Dedifferentiated amniotic fluid mesenchymal stem cell (primary cell): ENCODE data around the gene GLRX.
"Not testable (repeated sequence)": the region's sequence is repeated elsewhere in the genome, so short reads cannot be mapped to it uniquely, and the experiment has no call there.

Source experiments
- DNase-seq: peaks from one replicate; pipeline ENCODE4 v3.0.0-alpha.2; 2016; ENCODE audit errors: extremely low spot score

Gene GLRX

DNA sequence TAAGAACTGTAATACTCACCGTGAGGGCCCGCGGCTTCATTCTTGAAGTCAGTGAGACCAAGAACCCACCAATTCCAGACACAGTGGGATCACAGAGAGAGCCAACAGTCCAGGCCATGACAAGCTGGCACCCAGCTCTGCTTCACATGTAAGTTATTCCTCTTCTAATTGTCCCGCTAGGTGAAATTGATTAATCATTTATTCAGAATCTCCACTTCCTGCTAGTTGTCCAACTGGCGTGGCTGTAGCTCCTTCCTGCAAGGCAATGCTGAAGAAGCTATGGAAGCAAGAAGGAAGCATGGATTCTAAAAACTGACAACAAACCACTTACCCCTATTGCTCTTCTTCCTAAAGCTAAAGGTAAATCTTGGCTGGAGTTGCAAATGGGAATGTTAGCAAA, 30.0 kb upstream of the GLRX start:
- no peak for DNase-seq

DNA sequence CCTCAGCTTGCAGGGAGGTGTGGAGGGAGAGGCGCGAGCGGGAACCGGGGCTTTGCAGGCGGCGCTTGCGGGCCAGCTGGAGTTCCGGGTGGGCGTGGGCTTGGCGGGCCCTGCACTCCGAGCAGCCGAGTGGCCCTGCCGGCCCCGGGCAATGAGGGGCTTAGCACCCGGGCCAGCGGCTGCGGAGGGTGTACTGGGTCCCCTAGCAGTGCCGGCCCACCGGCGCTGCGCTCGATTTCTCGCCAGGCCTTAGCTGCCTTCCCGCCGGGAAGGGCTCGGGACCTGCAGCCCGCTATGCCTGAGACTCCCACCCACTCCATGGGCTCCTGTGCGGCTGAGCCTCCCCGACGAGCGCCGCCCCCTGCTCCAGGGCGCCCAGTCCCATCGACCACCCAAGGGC, 28.6 kb upstream of the GLRX start:
- not testable (repeated sequence) for DNase-seq

DNA sequence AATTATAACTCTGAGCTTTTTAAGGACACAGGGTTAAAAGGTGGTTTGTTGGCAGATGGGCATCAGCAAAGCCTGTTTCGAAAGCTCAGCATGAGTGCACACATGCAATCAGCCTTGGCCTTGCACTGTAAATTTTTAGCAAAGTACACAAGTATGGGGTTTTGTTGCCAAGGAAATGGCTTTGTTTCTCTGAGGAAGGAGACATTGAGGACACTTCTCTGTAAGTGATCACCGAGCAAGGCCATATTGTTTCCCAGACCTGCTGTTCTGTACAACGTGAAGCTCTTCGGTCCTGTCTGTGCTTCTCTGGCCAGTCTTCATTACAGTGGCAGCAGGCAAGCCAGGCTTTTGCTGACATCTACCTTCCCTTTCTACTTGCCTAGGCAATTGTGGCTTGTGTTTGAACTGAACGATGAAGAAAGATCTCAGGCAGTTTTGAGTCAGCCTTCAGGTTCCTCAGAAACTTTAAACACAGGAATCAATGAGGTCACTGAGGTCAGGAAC, 27.9 kb upstream of the GLRX start:
- DNase-seq = no peak

DNA sequence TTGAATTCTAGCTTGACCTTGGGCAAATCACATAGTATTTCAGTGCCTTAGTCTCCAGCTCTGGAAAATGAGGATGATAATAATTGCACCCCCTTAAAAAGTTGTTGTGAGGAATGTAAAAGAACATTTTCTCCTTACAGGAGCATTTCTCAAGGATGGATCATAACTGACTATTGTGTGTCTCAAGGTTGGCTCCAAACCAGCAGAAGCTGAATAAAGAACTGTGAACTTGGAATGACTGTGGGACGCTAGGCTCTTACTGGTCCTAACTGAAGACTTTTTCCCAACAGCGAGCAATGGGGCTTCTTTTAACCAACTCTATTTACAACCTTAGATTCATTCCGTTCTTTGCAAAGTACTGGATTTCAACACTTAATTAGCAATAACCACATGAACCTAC, 26.2 kb upstream of the GLRX start:
- no peak for DNase-seq

DNA sequence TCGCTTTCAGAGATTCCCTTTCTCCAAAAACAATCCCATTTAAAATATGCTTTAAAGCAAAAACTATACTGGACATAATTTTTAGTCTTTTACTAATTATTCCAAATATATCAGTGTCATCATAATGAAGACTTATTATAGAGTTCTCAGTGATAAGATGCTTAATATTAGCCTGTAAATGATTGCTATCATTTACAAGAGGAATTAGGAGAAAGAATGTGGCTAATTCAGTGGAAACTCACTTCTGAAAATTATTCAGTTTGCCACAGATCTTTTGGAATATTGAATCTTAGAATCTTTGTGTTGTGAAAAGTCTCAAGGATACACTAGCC, 24.7 kb upstream of the GLRX start:
- no peak for DNase-seq

DNA sequence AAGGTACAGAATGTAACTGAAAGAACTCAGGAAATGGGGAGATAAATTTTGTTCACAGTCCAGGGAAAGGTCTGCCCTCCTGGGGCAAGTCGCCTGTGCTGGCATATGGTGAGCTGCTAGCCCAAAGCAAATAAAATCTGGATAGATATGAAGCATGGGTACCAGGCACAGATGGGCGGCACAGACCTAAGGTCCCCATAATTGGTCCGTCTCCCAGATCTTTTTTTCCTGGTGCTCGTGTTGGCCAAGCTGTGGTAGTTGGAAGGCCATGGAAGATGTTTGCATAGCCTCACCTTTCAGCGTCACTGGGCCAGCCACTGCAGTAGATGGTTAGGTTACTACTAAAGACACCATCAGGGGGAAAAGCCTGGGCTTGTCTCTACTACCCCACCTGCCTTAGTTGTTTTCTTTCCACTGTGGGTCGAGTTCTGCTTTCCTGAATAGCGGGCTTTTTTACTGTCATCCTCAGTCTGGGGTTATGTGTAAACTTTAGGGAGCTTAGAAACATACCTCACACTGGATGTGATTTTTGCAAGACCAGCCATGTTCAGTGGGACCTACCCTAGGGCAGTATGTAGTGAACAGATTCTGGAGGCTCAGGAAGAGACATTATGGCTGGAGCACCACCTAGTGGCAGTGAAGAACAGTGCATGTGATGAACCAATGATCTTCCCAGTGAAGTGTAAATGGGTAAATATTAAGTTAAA, 24.2 kb upstream of the GLRX start:
- DNase-seq = peak; percentile 80

DNA sequence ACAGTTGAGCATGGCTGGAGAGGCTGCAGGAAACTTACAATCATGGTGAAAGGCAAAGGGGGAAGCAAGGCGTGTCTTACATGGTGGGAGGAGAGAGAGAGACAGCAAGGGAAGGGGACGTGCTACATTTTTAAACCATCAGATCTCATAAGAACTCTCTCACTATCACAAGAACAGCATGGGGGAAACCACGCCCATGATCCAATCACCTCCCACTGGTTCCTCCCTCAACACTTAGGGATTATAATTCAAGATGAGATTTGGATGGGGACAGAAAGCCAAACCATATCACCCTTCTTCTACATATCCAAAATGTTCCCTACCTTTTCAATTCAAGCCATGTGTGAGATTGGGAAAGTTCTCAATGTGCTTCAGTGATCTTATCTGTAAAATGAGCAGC, 22.9 kb upstream of the GLRX start:
- DNase-seq = no peak

DNA sequence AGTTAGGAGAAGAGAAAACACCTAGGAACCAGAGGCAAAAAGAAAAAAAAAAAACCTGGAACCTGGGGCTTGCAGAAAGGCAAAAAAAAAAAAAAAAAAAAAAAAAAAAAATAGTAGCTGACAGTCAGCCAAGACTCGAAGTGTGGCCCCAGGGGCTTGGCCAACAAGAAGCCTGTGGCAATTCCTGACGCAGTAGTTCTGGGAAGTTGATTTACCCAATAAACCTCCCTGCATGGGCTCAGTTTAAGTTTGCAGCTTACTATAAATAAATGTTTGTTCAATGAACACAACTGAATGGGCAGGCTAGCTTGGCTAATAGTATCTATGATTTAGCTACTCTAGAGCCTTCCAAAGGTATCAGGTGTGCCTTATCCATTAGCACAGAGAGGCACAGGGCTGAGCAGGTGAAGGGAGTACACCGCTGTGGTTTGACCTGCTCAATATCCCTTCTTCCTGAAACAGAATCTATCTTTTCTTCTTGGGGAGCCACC, 21.3 kb upstream of the GLRX start:
- no peak for DNase-seq

DNA sequence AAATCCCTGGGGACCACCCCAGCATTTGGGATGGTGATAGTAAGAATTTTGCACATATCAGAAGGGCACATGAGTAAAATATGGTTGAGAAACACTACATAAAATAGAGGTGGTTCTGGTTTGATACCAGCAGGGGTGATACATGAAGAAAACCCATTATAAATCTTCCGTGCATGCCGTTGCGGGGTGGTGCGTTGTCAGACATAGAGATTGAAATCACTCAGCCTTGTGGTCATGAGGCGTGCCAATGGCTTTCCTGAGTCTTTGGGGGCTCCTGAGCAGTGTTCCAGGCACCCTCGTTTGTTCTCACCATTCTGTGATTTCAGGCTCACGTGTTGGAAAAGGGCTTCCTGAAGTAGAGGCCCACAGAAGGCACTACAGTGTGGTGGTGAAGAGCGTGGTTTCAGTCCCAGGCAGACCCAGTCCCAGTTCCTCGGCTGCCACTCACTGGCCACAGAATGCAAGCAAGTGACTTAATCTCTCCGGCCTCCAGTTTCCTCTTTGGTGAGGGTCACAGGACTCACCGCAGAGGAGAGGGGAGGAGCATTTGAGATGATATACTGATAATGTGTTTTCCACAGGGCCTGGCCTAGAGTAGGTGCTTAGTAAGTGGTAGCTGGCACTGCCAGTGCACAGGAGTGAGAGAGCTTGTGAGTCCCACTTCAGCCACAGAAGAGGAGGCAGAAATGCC, 20.5 kb upstream of the GLRX start:
- no peak for DNase-seq

DNA sequence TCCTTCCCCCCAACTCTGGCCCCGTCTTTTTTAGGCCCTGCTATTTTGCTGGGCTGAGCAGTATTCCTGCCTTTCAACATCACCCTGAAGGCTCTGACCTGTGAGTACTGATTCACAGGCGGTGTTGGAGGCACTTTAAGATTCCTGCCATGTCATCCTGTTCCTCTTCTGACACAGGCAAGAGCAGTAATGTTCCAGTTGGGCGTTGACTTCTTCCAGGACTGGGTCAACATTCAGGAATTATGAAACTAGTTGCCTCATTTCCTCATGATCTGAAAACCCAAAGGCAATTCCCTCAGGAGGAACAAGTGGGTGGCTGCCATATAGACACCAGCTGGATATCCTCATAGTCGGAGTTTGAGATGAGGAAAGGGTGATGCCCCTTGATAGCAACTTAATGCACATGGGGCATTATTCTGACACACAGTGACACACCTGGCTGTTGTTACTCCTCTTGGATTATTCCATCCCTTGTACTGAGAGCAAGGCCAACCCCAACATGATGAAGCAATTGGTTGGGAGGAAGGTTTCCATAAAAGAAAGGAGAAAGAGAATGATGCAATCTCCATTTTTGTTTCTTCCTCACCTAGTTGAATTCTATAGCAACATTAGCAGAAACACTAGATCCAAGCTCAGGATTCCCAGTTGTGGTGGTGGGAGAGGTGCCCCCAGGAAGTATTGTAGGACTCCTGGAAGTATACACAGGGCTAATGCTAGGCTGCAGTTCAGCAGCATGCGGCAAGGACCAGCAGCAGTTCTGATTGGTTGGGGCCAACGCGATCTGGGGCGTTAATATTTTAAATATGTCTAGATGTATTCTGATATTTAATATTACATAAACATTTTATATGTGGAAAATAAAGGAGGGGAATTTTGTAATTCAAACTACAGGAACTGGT, 19.6 kb upstream of the GLRX start:
- peak; percentile 45 for DNase-seq

DNA sequence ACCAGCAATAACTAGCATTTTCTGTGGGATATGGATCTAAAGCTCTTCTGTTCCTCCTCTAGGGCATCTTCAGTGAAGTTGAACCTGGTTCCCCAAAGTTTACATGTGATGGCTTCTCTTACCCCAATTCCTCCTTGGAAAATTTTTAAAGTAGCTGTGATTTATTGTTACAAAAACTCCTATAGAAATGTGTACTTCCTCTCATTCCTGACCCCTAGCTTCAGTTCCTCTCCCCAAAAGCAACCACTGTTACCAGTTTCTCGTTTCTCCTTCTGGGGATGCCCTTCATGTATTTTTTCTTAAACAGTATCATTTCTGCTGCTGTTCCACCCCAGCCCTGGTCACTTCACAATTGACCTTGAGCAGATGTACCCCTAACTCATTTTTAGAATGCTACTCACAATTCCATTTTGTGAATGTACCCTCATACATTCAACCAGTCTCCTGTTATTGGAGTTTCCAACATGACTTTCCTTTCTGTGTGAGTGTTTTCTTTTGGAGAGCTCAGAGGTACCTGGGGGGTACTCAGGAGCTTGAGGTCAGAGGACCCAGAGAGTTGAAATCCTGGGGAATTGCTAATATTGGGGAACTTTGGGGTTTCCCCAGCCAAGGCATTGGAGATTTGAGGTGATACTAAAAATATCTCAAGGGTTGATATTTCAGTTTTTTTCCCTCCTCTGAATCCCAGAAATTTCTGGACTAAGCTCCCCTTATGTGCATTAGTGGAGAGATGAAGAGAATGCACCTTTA, 18.6 kb upstream of the GLRX start:
- no peak for DNase-seq

DNA sequence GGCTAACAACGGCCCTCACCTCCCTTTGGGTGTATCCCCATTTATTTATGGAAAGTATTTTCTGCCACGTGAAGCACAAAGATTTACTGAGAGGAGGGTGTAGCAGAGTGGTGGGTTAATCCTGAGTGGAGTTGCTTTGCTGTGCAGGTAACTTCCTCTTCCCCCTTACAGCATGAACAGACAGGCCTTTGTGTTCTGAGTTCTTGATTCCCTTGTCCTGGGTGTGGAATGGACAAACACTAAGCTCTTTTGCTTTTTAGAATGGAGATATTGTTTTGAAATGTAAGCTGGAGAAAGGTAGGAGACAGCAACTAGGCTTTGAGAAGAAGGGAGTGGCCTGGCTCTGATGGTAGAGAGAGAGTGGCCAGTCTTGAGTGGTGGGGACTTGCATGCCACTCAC, 17.1 kb upstream of the GLRX start:
- no peak for DNase-seq

DNA sequence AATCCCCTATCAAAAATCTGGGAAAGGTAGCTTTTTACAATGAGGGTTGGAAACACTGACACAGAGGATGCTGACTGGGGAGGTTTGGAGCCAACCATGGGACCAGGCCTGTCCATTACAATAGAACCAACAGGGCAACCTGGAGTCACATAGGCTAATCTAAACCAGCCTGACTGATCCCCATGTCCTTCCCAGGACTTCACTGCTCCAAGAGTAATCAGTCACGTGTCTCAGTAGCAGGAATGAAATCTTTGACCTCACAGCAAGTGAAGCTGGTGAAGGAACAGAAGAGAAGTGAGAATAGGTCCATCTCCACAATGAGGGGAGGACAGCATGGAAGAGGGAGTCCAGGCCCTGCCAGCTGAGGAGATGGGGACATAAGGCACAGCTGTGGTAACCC, 16.0 kb upstream of the GLRX start:
- DNase-seq = no peak

DNA sequence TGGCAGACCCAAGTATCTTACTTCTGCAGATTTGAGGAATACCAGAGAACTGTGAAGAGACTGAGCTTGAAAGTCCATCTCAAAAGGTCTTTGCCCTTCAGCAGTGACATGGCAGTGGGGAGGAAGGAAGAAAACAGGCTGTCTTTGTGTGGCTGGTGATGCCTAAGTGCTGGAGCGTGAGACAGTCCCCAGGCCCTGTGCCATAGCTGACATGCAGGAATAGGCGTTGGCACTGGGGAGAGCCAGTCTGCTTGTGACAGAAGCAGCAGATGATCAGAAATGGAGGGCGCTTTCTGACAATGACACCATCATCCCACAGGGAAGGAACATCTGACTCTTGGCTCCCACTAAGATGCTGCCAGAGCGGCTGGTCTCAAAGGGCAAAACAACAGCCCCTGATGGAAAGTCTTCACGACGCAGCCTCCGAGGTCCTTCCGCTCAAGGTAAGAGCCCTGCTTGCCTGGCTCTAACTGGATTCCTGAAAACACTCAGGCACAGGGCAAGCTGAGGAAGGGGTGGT, 15.5 kb upstream of the GLRX start:
- DNase-seq = no peak

DNA sequence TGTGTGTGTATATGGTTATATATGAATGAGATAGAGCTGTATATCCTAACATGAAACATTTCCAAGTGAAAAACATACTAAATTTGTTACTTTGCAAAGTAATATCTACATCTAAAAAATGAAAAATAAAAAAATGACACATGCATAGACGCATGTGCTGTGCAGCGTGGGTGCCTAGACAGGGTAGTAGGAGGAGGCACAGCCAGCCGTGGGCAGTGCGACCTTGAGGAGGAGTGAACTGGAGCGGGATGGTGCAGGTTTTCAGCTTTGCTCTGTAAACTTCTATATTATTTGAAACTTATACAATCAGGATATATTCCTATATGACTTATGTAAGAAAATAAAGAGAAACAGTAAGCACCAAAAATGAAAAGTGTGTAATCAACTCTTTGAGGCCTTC, 15.0 kb upstream of the GLRX start:
- DNase-seq = no peak

DNA sequence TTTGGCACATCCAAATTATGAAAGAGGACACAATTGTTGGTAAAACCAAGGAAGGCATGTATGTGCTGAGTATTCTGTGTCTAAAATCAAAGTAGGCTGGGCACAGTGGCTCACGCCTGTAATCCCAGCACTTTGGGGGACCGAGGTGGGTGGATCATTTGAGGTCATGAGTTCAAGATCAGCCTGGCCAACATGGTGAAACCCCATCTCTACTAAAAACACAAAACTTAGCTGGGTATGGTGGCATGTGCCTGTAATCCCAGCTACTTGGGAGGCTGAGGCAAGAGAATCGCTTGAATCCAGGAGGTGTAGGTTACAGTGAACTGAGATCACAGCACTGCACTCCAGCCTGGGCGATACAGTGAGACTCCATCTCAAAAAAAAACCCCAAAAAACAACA, 14.4 kb upstream of the GLRX start:
- DNase-seq = not testable (repeated sequence)

DNA sequence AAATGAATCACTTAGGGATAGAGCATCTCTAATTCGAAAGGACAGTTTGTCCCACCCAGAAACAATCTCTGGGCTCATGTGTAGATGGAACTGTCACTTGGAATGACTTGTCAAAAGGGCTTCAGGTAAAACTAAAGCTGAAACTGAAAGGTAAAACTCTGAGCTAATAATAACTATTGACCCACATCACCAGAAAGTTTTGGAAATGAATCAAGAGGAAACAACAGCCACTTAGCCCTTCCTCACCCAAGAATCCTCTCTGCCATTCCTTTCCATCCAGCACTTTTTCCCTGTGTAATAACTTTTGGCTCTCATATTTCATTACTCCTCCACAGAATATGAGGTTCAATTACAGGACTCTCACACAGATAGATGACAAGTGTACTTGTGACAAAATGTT, 14.0 kb upstream of the GLRX start:
- no peak for DNase-seq

DNA sequence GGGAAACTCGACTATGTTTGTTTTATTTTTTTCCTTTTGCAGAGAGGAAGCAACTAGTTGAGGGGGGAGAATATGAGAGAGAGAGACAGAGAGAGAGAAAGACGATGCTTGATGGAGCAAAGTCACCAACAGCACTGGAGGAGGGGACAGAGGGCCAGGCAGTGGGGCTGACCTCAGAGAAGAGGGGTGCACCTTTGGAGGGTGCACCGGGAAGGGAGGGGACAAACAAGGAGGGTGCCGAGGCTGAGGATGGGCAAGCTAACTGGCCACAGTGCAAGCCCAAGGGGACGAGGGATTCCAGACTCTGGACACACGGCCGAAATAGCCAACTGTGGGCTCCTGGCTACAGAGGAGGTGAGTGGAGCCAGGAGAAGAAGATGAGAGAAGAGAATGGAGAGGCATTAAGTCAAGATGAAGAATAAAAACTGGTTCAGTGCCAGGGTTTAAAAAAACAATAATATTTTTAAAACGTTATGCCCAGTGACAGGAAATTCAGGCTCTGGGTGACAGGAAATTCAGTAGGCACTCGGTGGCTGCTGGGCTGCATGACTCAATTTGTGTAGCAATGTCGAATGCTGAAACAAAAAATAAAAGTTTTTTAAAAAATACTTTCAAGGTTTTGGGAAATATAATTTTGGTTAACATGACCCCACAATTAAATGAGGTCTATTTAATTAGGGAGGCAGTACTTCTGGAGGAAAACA, 13.3 kb upstream of the GLRX start:
- no peak for DNase-seq

DNA sequence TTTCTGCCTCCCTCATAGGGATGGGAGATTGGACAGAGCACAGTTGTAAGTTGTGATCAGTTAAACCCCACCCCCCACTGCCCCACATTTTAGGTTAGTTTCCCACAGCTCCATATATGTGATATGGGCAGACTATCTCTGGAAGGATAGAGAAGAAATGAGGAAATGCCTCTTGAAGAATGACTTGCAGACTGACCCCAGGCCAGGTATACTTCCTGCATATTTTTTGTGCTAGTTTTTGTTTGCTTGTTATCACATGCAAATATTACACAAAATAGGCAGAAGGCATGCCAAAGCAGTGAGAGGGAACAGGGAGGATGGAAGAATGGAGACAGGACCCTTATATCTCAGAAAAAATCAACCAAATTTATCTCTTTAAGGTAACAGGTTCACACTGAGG, 10.1 kb upstream of the GLRX start:
- no peak for DNase-seq

DNA sequence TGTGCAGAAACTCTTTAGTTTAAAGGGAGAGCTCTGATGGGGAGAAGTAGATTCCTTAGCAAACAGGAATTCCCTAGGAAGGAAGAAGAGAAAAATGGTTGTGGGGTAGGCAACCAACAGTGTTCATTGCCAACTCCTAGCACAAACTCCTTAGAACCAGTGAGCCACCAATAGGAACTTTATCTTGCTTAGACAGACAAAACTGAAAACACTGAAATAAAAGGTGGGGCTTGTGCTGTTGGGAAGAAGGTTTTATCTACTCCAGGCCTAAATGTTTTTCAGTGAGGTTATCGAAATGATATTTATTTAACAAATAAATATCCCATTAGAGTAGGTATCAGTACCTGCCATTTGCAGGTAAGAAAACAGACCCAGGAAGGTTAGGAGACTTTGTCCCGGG, 7.7 kb upstream of the GLRX start:
- no peak for DNase-seq

DNA sequence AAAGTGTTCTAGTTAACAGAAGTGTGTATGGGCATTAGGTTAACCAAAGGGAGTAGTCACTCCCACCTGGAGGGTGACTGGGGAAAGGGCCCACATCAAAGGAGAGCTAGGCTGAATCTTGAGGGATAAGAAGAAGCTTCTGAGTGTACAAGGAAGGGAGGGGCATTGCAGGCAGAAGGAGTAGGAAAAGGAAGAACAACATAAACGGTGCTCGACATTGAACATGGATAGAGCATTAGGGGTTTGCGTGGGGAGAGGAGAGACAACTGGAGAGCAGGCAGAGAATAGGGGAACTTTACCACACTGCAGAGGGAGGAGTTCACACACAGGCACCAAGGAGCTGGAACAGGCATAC, 5.3 kb upstream of the GLRX start:
- no peak for DNase-seq
